ENCODE results near the gene TMEM219.
A peak's percentile ranks its signal among the peaks of the same experiment; 100 is the strongest.

Gene TMEM219, protein sequence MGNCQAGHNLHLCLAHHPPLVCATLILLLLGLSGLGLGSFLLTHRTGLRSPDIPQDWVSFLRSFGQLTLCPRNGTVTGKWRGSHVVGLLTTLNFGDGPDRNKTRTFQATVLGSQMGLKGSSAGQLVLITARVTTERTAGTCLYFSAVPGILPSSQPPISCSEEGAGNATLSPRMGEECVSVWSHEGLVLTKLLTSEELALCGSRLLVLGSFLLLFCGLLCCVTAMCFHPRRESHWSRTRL

DNA sequence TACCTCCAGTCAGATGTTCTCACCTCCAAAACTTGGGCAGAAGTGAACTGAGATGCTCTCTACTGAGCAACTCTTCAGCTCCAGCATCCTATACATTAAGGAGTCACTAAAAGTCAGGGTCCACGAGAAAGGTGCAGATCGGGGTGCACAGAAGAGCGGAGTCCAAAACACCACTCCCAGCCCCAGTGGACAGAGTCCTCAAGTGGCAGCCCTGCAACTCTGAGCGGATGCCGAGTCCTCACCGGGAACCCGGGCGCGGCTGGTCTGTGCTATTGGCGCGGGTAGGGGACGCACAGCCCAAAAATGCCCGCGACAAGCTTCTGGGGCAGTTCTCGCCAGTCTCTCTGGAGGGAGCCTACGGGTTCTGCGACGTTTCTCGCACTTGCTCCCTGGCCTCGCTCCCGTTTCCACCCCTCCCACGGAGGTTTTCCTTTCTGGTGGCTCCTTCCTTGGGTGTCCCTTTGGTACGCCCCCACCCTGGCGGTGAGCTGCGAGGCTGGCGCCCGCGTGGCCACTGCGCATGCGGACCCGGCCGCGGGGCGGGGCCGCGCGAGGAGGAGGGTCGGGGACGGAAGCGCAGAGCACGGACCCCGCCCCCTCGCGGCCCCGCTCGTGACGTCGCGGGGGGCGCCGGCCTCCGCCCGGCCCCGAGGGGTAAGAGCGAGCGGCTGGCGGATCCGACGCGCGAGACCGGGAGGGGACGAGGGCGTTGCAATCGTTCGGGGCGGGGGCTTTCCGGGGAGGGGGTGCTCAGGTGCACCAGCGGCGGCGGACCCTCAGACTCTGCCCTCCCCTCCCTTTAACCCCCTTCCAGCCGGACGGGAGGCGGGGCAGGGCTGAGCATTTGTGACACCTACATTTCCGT lies at the start of gene TMEM219:
Gene TMEM219, plus strand, starts transcription at position 601 of the 865 bp plus-strand sequence. CDS start 1,065 bp downstream, outside the sequence.
- H3K27me3 ChIP-seq = no peaks in the 10 kb centered on the region
- H3K4me2 ChIP-seq = peak within 1 kb of the TSS; percentile 99
- H4K20me1 ChIP-seq = no peaks in the 10 kb centered on the region
- H3K36me3 ChIP-seq = peaks cover 15% of the 10 kb centered on the region; the same call in 1 of the 2 replicates
- H3K9me3 ChIP-seq = no peaks in the 10 kb centered on the region
- peak within 1 kb of the TSS; percentile 88 for H3K27ac ChIP-seq
- H3K4me1 ChIP-seq = peaks cover 20% of the 10 kb centered on the region
- peak within 1 kb of the TSS; percentile 85 for H3K9ac ChIP-seq
- H3K4me3 ChIP-seq = peak within 1 kb of the TSS; percentile 79
- TF ChIP-seq Cebpa-rat (IDR thresholded peaks at IDR 0.05) = no peak

DNA sequence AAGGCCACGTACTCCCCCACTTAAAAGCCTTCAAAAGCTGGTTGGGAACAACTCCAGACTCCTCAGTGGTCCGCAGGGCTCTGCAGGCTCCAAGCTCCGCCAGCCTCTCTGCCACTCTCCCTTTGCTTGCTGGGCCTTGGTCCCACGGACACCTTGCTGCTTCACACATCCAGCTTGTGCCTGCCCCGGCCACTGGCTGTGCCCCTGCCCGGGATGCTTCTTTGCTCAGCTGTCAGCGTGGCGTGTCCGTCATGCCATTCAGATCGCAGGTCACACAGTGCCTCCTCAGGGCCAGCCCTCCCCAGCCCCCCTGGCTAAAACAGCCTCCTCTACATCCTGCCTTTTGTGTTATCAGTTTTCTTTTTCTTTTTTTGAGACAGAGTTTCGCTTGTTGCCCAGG lies 49.8 kb upstream of the TMEM219 start:
- H3K9me3 ChIP-seq = no peaks in the 10 kb centered on the region
- H4K20me1 ChIP-seq = peaks cover 6% of the 10 kb centered on the region; the same call in 1 of the 2 replicates
- H3K36me3 ChIP-seq = peaks cover 55% of the 10 kb centered on the region
- H3K27ac ChIP-seq = no peak overlapping the region
- H3K4me1 ChIP-seq = peaks cover 10% of the 10 kb centered on the region
- no peak for TF ChIP-seq Cebpa-rat (IDR thresholded peaks at IDR 0.05)
- no peaks in the 10 kb centered on the region for H3K27me3 ChIP-seq
- no peak overlapping the region for H3K4me3 ChIP-seq
- H3K4me2 ChIP-seq = no peak overlapping the region
- no peak overlapping the region for H3K9ac ChIP-seq

DNA sequence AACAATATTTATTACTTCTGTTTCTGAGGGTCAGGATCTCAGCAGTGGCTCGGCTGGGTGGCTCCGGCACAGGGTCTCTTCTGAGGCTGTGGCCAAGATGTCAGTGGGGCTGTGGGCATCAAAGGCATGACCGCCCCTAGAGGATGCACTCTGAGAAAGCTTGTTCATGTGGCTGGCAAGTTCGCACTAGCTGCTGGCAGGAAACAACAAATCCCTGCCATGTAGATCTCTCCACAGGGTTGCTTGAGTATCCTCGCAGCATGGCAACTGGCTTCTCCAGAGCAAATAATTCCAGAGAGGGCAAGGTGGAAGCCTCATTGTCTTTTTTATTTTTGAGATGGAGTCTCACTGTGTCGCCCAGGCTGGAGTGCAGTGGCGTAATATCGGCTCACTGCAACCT lies 48.4 kb upstream of the TMEM219 start:
- H4K20me1 ChIP-seq = peaks cover 6% of the 10 kb centered on the region; the same call in 1 of the 2 replicates
- H3K9me3 ChIP-seq = no peaks in the 10 kb centered on the region
- H3K9ac ChIP-seq = no peak overlapping the region
- H3K4me1 ChIP-seq = peaks cover 10% of the 10 kb centered on the region
- no peak for TF ChIP-seq Cebpa-rat (IDR thresholded peaks at IDR 0.05)
- H3K4me2 ChIP-seq = no peak overlapping the region
- no peak overlapping the region for H3K4me3 ChIP-seq
- no peaks in the 10 kb centered on the region for H3K27me3 ChIP-seq
- no peak overlapping the region for H3K27ac ChIP-seq
- H3K36me3 ChIP-seq = peaks cover 67% of the 10 kb centered on the region

DNA sequence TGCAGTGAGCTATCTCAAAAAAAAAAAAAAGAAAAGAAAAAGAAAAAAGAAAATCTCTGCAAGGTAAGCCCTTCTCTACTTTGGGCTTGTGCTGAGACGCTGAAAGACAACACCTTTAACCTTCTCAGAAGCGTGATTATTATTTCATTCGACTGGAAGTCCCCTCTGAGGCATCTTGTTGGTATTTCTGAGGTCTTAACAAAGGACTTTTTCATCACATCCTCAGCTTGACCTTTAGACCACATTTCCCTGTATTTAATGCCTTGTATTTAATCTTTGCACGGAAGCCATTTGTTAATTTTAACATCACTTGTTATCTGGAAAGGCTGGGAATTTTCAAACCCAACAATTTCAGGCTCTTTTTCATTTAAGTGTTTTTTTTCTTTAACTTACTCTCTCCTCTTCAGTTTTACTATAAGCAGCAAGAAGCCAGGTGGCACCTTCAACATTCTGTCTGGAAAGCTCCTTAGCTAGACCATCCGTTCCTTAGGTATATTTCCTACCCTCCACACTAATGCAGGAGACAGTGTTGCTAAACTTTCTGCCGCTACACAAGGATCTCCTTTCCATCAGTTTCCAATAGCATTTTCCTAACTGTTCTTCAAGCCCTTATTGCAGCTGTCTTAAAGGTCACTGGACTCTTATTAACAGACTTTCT lies 46.2 kb upstream of the TMEM219 start:
- H3K27me3 ChIP-seq = no peaks in the 10 kb centered on the region
- H3K4me1 ChIP-seq = no peaks in the 10 kb centered on the region
- no peak overlapping the region for H3K9ac ChIP-seq
- no peak overlapping the region for H3K4me3 ChIP-seq
- H3K27ac ChIP-seq = no peak overlapping the region
- H3K36me3 ChIP-seq = peaks cover 88% of the 10 kb centered on the region
- no peak for TF ChIP-seq Cebpa-rat (IDR thresholded peaks at IDR 0.05)
- no peaks in the 10 kb centered on the region for H3K9me3 ChIP-seq
- peaks cover 16% of the 10 kb centered on the region for H4K20me1 ChIP-seq
- no peak overlapping the region for H3K4me2 ChIP-seq

- H3K27ac ChIP-seq = no peak overlapping the region
- no peak overlapping the region for H3K9ac ChIP-seq
- no peak for TF ChIP-seq Cebpa-rat (IDR thresholded peaks at IDR 0.05)
- H4K20me1 ChIP-seq = peaks cover 28% of the 10 kb centered on the region
- no peaks in the 10 kb centered on the region for H3K27me3 ChIP-seq
- no peaks in the 10 kb centered on the region for H3K9me3 ChIP-seq
- no peaks in the 10 kb centered on the region for H3K4me1 ChIP-seq
- peaks cover 88% of the 10 kb centered on the region for H3K36me3 ChIP-seq
- no peak overlapping the region for H3K4me3 ChIP-seq
- H3K4me2 ChIP-seq = no peak overlapping the region
These were observed 44.9 kb upstream of the TMEM219 start for GRCh38 chr16:29916979-29917378.

DNA sequence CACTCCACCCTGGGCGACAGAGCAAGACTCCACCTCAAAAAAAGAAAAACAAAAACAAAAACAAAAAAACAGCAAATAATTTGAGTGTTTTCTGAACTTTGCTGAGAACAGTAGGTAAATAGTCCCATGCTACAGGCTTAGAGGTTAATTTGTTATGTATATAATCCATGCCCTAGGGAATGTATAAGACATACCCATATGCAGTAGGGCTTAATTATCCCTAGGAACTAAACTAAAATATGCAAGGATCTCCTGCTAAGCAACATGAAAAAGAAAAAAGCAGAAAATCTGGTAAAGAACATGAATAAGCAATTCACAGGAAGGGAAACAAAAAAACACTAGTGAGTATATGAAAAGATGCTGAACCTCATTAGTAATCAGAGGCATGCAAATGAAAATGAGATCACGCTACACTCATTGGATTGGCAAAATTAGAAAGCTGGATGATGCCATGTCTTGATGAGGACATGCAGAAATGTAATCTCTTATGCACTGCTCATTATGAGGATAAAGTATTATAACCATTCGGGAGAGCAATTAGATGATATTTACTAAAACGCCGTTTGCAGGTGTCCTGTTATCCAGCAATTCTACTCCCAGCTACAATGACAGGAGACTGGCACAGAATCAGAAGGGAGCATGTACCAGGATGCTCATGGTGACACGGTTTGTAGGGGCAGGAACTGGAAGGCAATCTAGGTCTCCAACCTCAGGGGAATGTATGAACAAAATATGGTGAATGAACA lies 41.4 kb upstream of the TMEM219 start:
- H3K4me1 ChIP-seq = peaks cover 13% of the 10 kb centered on the region
- H3K9me3 ChIP-seq = no peaks in the 10 kb centered on the region
- peaks cover 79% of the 10 kb centered on the region for H3K36me3 ChIP-seq
- H3K4me2 ChIP-seq = no peak overlapping the region
- no peak overlapping the region for H3K27ac ChIP-seq
- H3K4me3 ChIP-seq = no peak overlapping the region
- H4K20me1 ChIP-seq = peaks cover 51% of the 10 kb centered on the region
- H3K9ac ChIP-seq = no peak overlapping the region
- no peaks in the 10 kb centered on the region for H3K27me3 ChIP-seq
- TF ChIP-seq Cebpa-rat (IDR thresholded peaks at IDR 0.05) = no peak

GRCh38 chr16:29921034-29921385 lies 40.9 kb upstream of the TMEM219 start:
- H4K20me1 ChIP-seq = peaks cover 51% of the 10 kb centered on the region
- H3K9me3 ChIP-seq = no peaks in the 10 kb centered on the region
- no peak for TF ChIP-seq Cebpa-rat (IDR thresholded peaks at IDR 0.05)
- H3K4me1 ChIP-seq = peaks cover 13% of the 10 kb centered on the region
- H3K27ac ChIP-seq = no peak overlapping the region
- H3K27me3 ChIP-seq = no peaks in the 10 kb centered on the region
- H3K4me2 ChIP-seq = no peak overlapping the region
- no peak overlapping the region for H3K4me3 ChIP-seq
- H3K9ac ChIP-seq = no peak overlapping the region
- H3K36me3 ChIP-seq = peaks cover 74% of the 10 kb centered on the region

DNA sequence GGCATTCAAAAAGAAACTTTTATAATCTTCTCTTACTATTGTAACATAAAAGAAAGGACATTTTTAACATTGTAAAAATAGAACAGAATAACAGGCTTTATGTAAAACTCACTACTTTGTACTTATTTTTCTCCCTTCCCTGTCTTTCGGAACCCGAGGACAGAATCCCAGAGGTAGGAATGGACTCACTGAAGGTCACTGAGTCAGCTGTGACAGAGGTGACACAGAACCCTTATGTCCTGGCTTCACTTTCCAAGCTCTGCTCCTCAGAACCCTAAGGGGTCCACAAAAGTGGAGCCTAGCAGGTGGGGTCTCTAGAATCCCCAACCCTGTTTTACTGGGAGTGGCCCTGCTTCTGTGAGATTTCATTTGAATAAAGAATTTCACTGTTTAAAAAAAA lies 39.6 kb upstream of the TMEM219 start:
- peaks cover 23% of the 10 kb centered on the region for H3K4me1 ChIP-seq
- H3K4me2 ChIP-seq = no peak overlapping the region

DNA sequence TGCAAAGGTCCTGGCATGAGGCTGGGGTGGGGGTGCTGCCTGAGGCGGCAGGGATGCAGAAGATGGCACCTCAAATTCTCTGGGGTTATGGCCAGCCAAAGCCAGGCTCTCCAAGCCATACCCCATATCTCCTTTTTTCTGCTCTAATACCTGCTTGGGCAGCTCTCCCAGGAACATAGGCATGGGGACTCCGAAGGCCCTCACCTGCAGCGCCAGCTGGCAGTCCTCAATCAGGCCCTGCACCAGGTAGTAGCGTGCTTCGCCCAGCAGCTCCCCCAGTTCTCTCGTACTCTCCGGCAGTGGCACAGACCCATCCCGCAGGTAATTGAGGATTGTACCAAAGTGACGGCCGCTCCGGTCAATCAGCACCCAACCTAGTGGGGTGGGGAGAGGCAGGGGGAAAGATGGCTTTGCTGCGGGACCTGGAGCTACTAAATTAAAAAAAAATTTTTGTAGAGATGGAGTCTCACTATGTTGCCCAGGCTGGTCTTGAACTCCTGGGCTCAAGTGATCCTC lies 38.8 kb upstream of the TMEM219 start:
- peaks cover 56% of the 10 kb centered on the region for H3K36me3 ChIP-seq
- no peak overlapping the region for H3K4me3 ChIP-seq
- no peaks in the 10 kb centered on the region for H3K27me3 ChIP-seq
- H3K9ac ChIP-seq = no peak overlapping the region
- H3K9me3 ChIP-seq = no peaks in the 10 kb centered on the region
- peaks cover 30% of the 10 kb centered on the region for H3K4me1 ChIP-seq
- H4K20me1 ChIP-seq = peaks cover 51% of the 10 kb centered on the region
- TF ChIP-seq Cebpa-rat (IDR thresholded peaks at IDR 0.05) = no peak
- no peak overlapping the region for H3K4me2 ChIP-seq
- H3K27ac ChIP-seq = no peak overlapping the region

More for the DNA sequence above, 39.6 kb upstream of the TMEM219 start:
- TF ChIP-seq Cebpa-rat (IDR thresholded peaks at IDR 0.05) = no peak
- Histone ChIP-seq H4K20me1 (peaks cover 51% of the 10 kb centered on the region), H3K9ac (no peak overlapping the region), H3K27me3 (no peaks in the 10 kb centered on the region), H3K4me3 (no peak overlapping the region), H3K36me3 (peaks cover 61% of the 10 kb centered on the region), H3K27ac (no peak overlapping the region), H3K9me3 (no peaks in the 10 kb centered on the region)
